GM12878 (cell line): ENCODE data around the gene ZNF333. TPM values are rescaled to one million over a fixed set of nuclear protein-coding genes. Genes with fewer than 3 reads are reported as not detected.

Experiments
- ATAC-seq: fragments of 200-7000 bp; cut with Tn5 transposase; 3 replicates; pipeline ENCODE4 v1.9.1; 2020; ENCODE audit warnings: mild to moderate bottlenecking, moderate library complexity
- BruUV-seq: library from RNA; stranded (reverse); fragments of 400-500 nt; replicated peaks from 2 replicates; lab custom pipeline; 2021; lab: Mats Ljungman, UMichigan
- CTCF ChIA-PET: fragments of 300-600 bp; sonication (Branson Sonifier 250); formaldehyde crosslinking; extraction: SDS; loops from one replicate; lab custom pipeline; 2021; ENCODE audit warnings: inconsistent platforms; lab: Yijun Ruan, JAX
- POLR2A ChIA-PET: fragments of 350-600 bp; formaldehyde crosslinking; extraction: SDS; loops from one replicate; lab custom pipeline; 2021; ENCODE audit warnings: inconsistent platforms; lab: Charles Lee
- RAD21 ChIA-PET: fragments of 300-600 bp; sonication (Branson Sonifier 250); formaldehyde crosslinking; loops from one replicate; lab custom pipeline; 2023; ENCODE audit warnings: antibody characterized with exemption; ENCODE audit not compliant: unreplicated experiment; lab: Charles Lee
- SMC1A ChIA-PET: fragments of 300-600 bp; sonication (Branson Sonifier 250); formaldehyde crosslinking; loops from one replicate; lab custom pipeline; 2023; ENCODE audit not compliant: unreplicated experiment, uncharacterized antibody; lab: Charles Lee
- DNase-seq: peaks from one replicate; pipeline ENCODE4 v3.0.0-alpha.2; 2011; ENCODE audit warnings: low read depth, low spot score
- FAIRE-seq: peaks from 3 replicates; lab custom pipeline; 2011; peaks lifted over from hg19 to GRCh38; lab: Jason Lieb, UNC
- H2AFZ ChIP-seq: 2 replicates; pipeline ENCODE4 v1.6.0; 2011; ENCODE audit warnings: low read depth, low read length, control low read depth; ENCODE audit not compliant: control insufficient read depth
- H3K27ac ChIP-seq: 2 replicates; pipeline ENCODE4 v1.5.1; 2011; ENCODE audit warnings: control low read depth; ENCODE audit not compliant: control insufficient read depth, insufficient read depth
- H3K27me3 ChIP-seq, 2 experiments: replicated peaks in 1 of 2; 2 replicates each; pipeline versions ENCODE4 v1.6.0 to v1.6.1; 2011; ENCODE audit warnings: low read length in 1 of 2; ENCODE audit not compliant: control insufficient read depth in 2 of 2, insufficient read depth in 2 of 2
- H3K36me3 ChIP-seq, 2 experiments: 2 replicates each; pipeline ENCODE4 v1.5.1; 2011; ENCODE audit warnings: low read length in 1 of 2; ENCODE audit not compliant: control insufficient read depth in 2 of 2, insufficient read depth in 2 of 2
- H3K4me1 ChIP-seq: 2 replicates; pipeline ENCODE4 v1.6.1; 2011; ENCODE audit warnings: mild to moderate bottlenecking, low read length, moderate library complexity, mixed read lengths; ENCODE audit not compliant: control insufficient read depth, insufficient read depth
- H3K4me2 ChIP-seq: 2 replicates; pipeline ENCODE4 v1.6.0; 2011; ENCODE audit warnings: control low read depth; ENCODE audit not compliant: control insufficient read depth, insufficient read depth
- H3K4me3 ChIP-seq: fragments of 200-600 bp; sonication (generic); 2 replicates; pipeline ENCODE4 v1.5.1; 2016
- H3K79me2 ChIP-seq: 2 replicates; pipeline ENCODE4 v1.6.0; 2011; ENCODE audit warnings: low read length; ENCODE audit not compliant: control insufficient read depth, insufficient read depth
- H3K9ac ChIP-seq: 2 replicates; pipeline ENCODE4 v1.8.0; 2011; ENCODE audit warnings: low read length, control low read depth, mixed read lengths; ENCODE audit not compliant: control insufficient read depth, insufficient read depth
- H3K9me3 ChIP-seq: replicated peaks from 3 replicates; pipeline ENCODE4 v1.5.1; 2011; ENCODE audit warnings: mild to moderate bottlenecking, low read length; ENCODE audit not compliant: control insufficient read depth, insufficient read depth
- H4K20me1 ChIP-seq: 2 replicates; pipeline ENCODE4 v1.6.0; 2011; ENCODE audit not compliant: control insufficient read depth, insufficient read depth
- MTA2 ChIP-seq: fragments of 450-650 bp; IDR thresholded peaks from 2 replicates; pipeline ENCODE4 v1.6.1; 2016; ENCODE audit warnings: low read depth, mild to moderate bottlenecking, moderate library complexity
- RB1 ChIP-seq: fragments of 450-650 bp; formaldehyde crosslinking; IDR thresholded peaks from 2 replicates; pipeline ENCODE4 v1.6.1; 2017; ENCODE audit warnings: mild to moderate bottlenecking, borderline replicate concordance
- SRF ChIP-seq, 2 experiments: IDR thresholded peaks; 2 replicates each; pipeline ENCODE4 v1.6.1; 2011; ENCODE audit warnings: low read depth in 2 of 2, low read length in 2 of 2, mild to moderate bottlenecking in 1 of 2, moderate library complexity in 1 of 2
- STAT3 ChIP-seq: IDR thresholded peaks from 2 replicates; pipeline ENCODE4 v1.6.1; 2011; ENCODE audit warnings: low read depth, low read length, improper control_type of control experiment
- WGBS: methylation state at CpG from one replicate; pipeline ENCODE4 v1.1.6; 2016; ENCODE audit warnings: low lambda C conversion rate; ENCODE audit not compliant: insufficient replicate concordance, insufficient coverage; ENCODE audit errors: missing lambda C conversion rate; 5-methylcytosine and 5-hydroxymethylcytosine counted together
- in situ Hi-C: fragments of 300-500 bp; cut with MboI; formaldehyde crosslinking; loops from 9 replicates; pipeline ENCODE4 v1.14.3; 2018; ENCODE audit warnings: mixed read lengths
- intact Hi-C: fragments of 100-400 bp; cut with micrococcal nuclease; formaldehyde crosslinking; loops from one replicate; pipeline ENCODE4 v1.14.2; 2022; ENCODE audit not compliant: unreplicated experiment
- polyA plus RNA-seq, 11 experiments: library from polyadenylated mRNA; depleted of rRNA in 4 of 11; unstranded in 6 of 11; stranded (reverse) in 5 of 11; fragments of >200 nt; fragmentation: Nextera tagmentation in 4 of 11; fragmentation: Illumina TruSeq in 1 of 11; extraction: Ambion mirVana in 4 of 11; extraction: Trizol in 1 of 11; gene quantifications; 1 replicate in 1 of 11; 2 replicates in 10 of 11; pipeline versions ENCODE4 v1.2.1 to v1.2.3, GENCODE V29; 2011 to 2016; ENCODE audit warnings: inconsistent platforms in 2 of 11, missing spikeins in 2 of 11, low read depth in 1 of 11
- total RNA-seq, 4 experiments: library from RNA; depleted of rRNA in 3 of 4; stranded (reverse); fragments of >200 nt in 3 of 4; fragmentation: Illumina TruSeq in 1 of 4; extraction: Trizol in 1 of 4; gene quantifications; 2 replicates each; pipeline versions ENCODE4 v1.2.1 to v1.2.3, GENCODE V29; 2013 to 2021
- TF ChIP-seq, protein P1 (sequence below): fragments of 450-650 bp; IDR thresholded peaks from 2 replicates; pipeline ENCODE4 v1.6.1; 2014; ENCODE audit warnings: mild to moderate bottlenecking

ZNF333 gene
- total and polyA plus RNA-seq, 10 of the 15 experiments (the other 5 are each of a cell fraction or from before 2014, with no cell fraction given) = 2.3 to 14.1 (median 5.7) TPM

DNA sequence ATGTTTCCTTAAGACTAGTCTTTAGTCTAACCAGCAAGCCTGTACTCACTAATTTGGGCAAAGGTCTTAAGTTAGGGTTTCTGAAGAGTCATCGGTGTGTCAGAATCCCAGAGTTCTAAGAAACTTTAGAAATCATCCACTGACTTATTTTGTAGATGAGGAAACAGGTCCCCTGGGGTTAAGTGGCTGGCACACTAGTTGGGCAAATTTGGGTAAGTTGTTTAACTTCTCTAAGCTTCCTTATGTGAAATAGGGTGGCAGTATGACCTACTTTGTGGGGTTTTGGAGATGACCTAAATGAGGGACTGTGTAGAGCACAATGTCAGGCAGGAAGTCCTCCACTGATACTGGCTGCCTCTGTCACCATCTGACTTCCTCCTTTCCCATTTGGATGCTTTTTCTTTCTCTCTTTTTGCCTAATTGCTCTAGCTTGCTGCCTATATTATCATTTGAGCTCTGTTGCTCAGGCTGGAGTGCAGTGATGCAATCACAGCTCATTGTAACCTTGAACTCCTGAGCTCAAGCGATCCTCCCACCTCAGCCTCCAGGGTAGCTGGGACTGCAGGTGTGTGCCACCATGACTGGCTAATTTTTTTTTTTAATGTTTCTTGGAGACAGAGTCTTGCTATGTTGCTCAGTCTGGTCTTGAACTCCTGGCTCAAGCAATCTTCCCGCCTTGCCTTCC lies 17.5 kb upstream of the ZNF333 start:
- Histone ChIP-seq H3K9me3 (peaks cover 14% of the 10 kb centered on the region), H3K9ac (no peak overlapping the region), H3K27me3 (no peaks in the 10 kb centered on the region), H3K4me2 (no peak overlapping the region), H3K4me1 (peaks cover 10% of the 10 kb centered on the region), H4K20me1 (no peaks in the 10 kb centered on the region), H2AFZ (no peak overlapping the region), H3K36me3 (no peaks in the 10 kb centered on the region), H3K27ac (no peak overlapping the region), H3K79me2 (no peaks in the 10 kb centered on the region), H3K4me3 (no peak overlapping the region)
- no peak for DNase-seq
- POLR2A ChIA-PET = interaction anchor here (0.9 kb wide), 1 partner anchor 11 kb away, joined by 5 read pairs; no protein-coding TSS in a partner anchor
- BruUV-seq = no TSS peak
- CTCF ChIA-PET = interaction anchor here (1.0 to 9.8 kb wide), 5 partner anchors 13 to 98 kb away, joined by 3 to 104 read pairs (median 5); no protein-coding TSS in a partner anchor
- WGBS = 34% methylated on average over 3 of the region's 3 CpGs
- RAD21 ChIA-PET = interaction anchor here (1.0 to 9.3 kb wide), 4 partner anchors 8 to 99 kb away, joined by 3 to 70 read pairs (median 6); no protein-coding TSS in a partner anchor
- in situ Hi-C loops (no loop called here), intact Hi-C loops (no loop called here)
- SMC1A ChIA-PET = interaction anchor here (0.6 to 10.3 kb wide), 4 partner anchors 14 to 98 kb away, joined by 3 to 144 read pairs (median 8); partner anchors contain the start of gene ZNF333
- no peak for FAIRE-seq
- ATAC-seq = no peak
- no peak for TF ChIP-seq STAT3
- TF ChIP-seq RB1 = no peak
- no peak for TF ChIP-seq SRF (IDR thresholded peaks at IDR 0.05; ENCODE audit: low read depth in 2 of 2, low read length in 2 of 2)
- TF ChIP-seq, protein P1, sequence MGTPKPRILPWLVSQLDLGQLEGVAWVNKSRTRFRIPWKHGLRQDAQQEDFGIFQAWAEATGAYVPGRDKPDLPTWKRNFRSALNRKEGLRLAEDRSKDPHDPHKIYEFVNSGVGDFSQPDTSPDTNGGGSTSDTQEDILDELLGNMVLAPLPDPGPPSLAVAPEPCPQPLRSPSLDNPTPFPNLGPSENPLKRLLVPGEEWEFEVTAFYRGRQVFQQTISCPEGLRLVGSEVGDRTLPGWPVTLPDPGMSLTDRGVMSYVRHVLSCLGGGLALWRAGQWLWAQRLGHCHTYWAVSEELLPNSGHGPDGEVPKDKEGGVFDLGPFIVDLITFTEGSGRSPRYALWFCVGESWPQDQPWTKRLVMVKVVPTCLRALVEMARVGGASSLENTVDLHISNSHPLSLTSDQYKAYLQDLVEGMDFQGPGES = no peak
- no peak for TF ChIP-seq MTA2
- TF ChIP-seq, all 136 proteins: peak for 0
